HG02678 (cell line): Measurements from ENCODE around the gene SULT2B1.

Source experiments
- ATAC-seq: cut with Tn5 transposase; IDR thresholded peaks from one replicate; pipeline ENCODE4 v1.9.1; 2021; ENCODE audit warnings: mild to moderate bottlenecking, moderate library complexity; ENCODE audit not compliant: unreplicated experiment

Gene SULT2B1

DNA sequence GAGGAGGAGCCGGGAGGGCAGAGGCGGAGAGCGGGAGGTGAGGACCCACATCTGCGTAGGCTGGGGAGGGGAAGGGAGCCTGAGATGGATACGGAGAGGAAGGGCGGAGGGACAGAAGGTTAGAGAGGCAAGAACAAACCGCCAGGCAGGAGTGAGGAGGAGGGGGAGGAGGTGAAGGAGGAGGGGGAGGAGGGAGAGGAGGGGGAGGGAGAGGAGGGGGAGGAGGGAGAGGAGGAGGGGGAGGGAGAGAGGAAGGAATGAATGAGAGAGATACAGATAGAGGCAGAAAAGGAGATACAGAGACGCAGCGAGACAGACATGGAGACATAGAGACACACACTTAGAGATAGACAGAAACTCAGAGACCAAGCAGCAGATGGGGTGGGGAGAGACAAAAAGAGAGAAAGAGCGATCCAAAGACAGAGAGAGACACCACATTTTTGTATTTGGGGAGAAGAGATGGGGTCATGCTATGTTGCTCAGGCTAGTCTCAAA is 94.8 kb downstream of the SULT2B1 start:
- ATAC-seq, result no peak

DNA sequence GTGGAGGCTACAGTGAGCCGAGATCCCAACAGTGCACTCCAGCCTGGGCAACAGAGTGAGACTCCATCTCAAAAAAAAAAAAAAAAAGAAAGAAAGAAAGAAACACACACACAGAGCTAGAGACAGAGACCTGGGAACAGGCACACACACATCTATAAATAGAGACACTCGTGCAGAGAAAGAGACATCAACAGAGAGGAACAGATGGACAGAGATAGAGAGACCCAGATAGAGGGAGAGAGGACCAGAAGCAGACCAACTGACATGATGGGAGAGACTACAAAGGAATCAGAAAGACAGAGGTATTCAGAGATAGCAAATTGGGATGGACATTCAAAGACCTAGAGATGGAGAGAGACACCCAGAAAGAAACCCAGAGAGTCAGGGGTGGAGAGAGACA is 96.2 kb downstream of the SULT2B1 start:
- ATAC-seq, result no peak
